ENCODE measurements around the gene CHMP2A. TPM values are rescaled to one million over a fixed set of nuclear protein-coding genes. Genes with fewer than 3 reads are reported as not detected.

CHMP2A gene
- total and polyA plus RNA-seq, 10 donors = 79.9 to 124 (median 108) TPM

DNA sequence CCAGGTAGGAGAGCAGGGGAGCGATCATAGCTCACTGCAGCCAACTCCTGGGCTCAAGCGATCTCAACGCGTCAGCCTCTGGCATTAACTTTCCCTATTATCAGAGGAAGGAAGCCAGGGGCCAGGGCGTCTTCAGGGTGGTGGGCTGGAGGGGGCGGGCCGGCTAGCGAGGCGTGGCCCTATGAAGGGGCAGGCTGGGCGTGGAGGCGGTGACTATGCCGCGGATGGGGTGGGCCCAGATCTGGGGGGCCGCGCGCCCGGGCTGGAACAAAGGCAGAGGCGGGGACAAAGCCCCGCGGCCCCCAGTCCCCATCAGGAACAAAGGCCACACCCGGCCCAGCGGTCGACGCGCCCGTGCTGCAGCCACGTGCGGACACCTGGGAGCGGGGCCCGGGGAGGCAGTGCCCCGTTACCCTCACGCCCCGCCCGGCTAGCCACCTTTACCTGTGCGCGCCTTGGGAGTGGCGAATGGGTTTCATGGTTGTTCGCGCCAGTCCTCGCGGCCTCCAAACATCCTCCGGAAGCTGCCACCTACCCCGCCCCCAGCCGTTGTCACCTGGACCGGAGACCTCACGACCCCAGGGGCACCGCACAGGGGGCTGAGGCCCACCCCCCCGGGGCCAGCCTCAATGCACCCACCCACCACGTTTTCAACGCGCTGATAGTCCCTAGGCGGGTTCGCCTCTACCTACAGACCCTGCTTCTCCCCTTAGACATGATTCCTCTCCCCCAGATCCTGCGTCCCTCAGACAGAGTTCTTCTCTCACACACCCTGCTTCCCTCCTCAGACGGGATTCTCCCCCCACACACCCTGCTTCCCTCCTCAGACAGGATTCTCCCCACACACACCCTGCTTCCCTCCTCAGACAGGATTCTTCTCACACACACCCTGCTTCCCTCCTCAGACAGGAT is 16.4 kb downstream of the CHMP2A start:
- intact Hi-C loops (cut with DNase I; ENCODE audit: low total_unique reads) = no loop called here
- peaks cover 0 to 32% (median 17%) of the 10 kb centered on the region in 7 donors for H3K27me3 ChIP-seq (replicated peaks in 1 of 7)
- WGBS, 5 donors = 1 to 2% (median 2%) methylated on average over 31 to 55 of the region's 55 CpGs
- H3K4me3 ChIP-seq = peak overlapping the region; percentile 17 to 71 (median 34)
- peaks cover 4 to 22% (median 18%) of the 10 kb centered on the region in 6 donors for H3K4me1 ChIP-seq
- H3K27ac ChIP-seq = peak overlapping the region in 3 of 8 donors; percentile 10 to 40 (median 39)
- H3K36me3 ChIP-seq = no peaks in the 10 kb centered on the region
- no peak for TF ChIP-seq CTCF (IDR thresholded peaks at IDR 0.05 in 8 of 11, conservative IDR thresholded peaks at IDR 0.05 in 3 of 11)
- TF ChIP-seq POLR2A (IDR thresholded peaks at IDR 0.05) = no peak
- peak in 2 of 3 donors; percentile 57 to 60 for TF ChIP-seq POLR2AphosphoS5 (IDR thresholded peaks at IDR 0.05)
- H3K9me3 ChIP-seq = no peaks in the 10 kb centered on the region
- no peak for DNase-seq

DNA sequence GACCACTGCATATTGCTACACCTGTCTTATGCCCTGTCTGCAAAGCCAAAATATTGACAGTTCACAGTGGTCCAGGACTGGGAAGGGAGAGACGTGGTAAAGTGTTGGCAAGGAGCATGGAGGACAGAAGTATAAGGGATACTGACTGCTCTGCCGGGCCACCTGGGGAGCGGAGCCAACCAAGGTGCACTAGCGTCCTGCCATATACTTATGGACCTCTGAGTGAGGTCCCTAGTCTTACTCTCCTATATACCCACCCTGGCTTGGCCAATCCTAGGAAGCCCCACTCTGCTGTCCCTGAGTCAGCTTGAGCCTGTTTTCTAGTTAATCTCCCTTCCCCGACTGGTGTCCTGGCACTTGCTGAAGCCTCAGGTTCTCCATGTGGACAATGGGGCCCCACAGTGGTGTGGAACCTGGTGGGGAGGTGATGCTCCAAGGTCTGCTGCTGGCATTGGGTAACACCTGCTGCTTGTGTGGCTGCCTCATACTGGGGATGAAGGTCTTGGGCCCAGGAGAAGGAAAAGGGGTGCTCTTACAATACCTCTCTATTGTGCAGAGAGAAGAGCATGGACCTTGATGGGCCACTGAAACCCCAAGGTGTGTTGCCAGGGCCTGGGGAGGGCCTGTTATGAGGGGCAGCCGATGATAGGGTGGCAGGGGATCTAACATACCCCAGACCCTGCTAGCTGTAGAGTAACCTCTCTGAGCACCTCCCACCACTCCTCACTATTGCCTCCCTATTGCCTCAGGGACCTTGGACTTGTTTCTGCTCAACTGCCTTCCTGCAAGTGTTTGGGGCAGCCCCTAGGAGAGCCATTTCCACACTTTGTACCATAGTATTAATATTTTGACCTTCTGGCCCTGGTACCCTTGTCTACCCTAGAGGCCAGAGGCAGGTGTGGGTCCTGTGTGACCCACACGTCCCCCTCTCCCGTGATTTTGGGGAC is 17.8 kb downstream of the CHMP2A start:
- intact Hi-C loops (cut with DNase I; ENCODE audit: low total_unique reads) = no loop called here
- WGBS, 5 donors = 73 to 95% (median 93%) methylated on average over 8 of the region's 8 CpGs

DNA sequence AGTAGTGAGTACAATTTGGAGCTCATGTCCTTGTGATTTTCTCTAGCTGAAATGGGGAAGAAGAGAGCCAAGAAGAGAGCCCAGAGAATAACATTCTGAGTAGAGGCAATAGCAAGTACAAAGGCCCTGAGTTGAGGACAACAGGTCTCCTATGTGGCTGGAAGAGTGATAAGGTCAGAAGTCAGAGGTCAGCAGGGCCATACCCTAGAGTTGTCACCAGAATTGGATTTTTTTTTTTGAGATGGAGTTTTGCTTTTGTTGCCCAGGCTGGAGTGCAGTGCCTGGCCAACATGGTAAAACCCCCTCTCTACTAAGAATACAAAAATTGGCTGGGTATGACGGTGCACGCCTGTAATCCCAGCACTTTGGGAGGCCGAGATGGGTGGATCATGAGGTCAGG is 19.0 kb downstream of the CHMP2A start:
- H3K27me3 ChIP-seq (replicated peaks in 1 of 7) = peaks cover 0 to 28% (median 17%) of the 10 kb centered on the region in 7 donors
- no peak for DNase-seq
- no peaks in the 10 kb centered on the region for H3K9me3 ChIP-seq
- no peak overlapping the region for H3K27ac ChIP-seq
- H3K4me3 ChIP-seq = no peak overlapping the region
- 93 to 100% (median 98%) methylated on average over 3 of the region's 3 CpGs for WGBS, 5 donors
- TF ChIP-seq POLR2A (IDR thresholded peaks at IDR 0.05) = no peak
- no peak for TF ChIP-seq POLR2AphosphoS5 (IDR thresholded peaks at IDR 0.05)
- no peak for TF ChIP-seq CTCF (IDR thresholded peaks at IDR 0.05 in 8 of 11, conservative IDR thresholded peaks at IDR 0.05 in 3 of 11)
- intact Hi-C loops (cut with DNase I; ENCODE audit: low total_unique reads) = no loop called here
- no peaks in the 10 kb centered on the region for H3K36me3 ChIP-seq
- H3K4me1 ChIP-seq = peaks cover 4 to 21% (median 13%) of the 10 kb centered on the region in 6 donors

More for the DNA sequence above, 17.8 kb downstream of the CHMP2A start:
- Histone ChIP-seq H3K9me3 (no peaks in the 10 kb centered on the region), H3K4me1 (peaks cover 4 to 16% (median 13%) of the 10 kb centered on the region in 6 donors), H3K36me3 (no peaks in the 10 kb centered on the region), H3K4me3 (no peak overlapping the region), H3K27me3 (replicated peaks in 1 of 7) (peaks cover 0 to 28% (median 17%) of the 10 kb centered on the region in 7 donors), H3K27ac (no peak overlapping the region)
- no peak for DNase-seq
- no peak for TF ChIP-seq POLR2AphosphoS5 (IDR thresholded peaks at IDR 0.05)
- TF ChIP-seq CTCF (IDR thresholded peaks at IDR 0.05 in 8 of 11, conservative IDR thresholded peaks at IDR 0.05 in 3 of 11) = no peak
- no peak for TF ChIP-seq POLR2A (IDR thresholded peaks at IDR 0.05)
